GM19455 (cell line): ENCODE results near the gene ISCA2.

Source experiments
- ATAC-seq: cut with Tn5 transposase; IDR thresholded peaks from one replicate; pipeline ENCODE4 v1.9.1; 2021; ENCODE audit not compliant: unreplicated experiment

The ISCA2 gene

DNA sequence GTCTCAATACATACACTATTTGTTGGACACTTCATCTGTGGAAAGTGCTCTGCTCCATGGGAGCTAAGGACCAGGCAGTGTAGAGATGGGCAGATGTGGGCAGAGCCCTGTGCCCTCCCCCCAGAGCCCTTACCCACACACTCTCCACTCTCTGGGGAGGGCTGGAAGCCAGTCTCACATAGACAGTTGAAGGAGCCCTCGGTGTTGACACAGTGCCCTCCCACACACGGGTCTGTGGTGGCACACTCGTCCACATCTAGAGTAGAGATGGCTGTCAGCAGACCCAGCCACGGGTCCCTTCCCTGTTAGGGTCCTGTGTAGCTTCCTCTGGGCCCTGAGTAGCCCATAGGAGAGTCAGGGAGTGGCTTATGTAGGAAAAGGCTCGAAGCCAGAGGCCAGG is 14.3 kb downstream of the ISCA2 start:
- ATAC-seq = no peak

DNA sequence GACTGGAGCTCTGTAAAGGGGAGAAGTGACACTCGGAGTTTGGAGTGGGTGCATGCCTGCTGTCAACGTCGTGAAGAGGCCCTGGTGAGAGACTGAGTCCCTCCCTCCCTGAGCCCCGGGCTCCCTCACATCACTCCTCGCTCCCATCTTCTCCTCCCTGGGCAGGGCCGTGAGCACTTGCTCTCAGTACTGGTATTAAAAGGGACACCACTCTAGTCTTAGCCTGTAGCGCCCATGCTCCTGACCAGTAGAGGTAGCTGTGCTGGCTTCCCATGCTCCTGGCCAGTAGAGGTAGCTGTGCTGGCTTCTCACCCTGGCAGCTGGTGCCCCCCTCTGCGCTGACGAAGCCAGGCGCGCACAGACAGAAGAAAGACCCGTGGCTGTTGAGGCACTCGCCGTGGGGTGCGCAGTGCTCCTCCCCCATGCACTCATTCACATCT is 14.7 kb downstream of the ISCA2 start:
- ATAC-seq = no peak

- ATAC-seq = no peak
Measured at GRCh38 chr14:74508844-74509428, 15.4 kb downstream of the ISCA2 start.

GRCh38 chr14:74509587-74510222 is 16.1 kb downstream of the ISCA2 start:
- no peak for ATAC-seq

DNA sequence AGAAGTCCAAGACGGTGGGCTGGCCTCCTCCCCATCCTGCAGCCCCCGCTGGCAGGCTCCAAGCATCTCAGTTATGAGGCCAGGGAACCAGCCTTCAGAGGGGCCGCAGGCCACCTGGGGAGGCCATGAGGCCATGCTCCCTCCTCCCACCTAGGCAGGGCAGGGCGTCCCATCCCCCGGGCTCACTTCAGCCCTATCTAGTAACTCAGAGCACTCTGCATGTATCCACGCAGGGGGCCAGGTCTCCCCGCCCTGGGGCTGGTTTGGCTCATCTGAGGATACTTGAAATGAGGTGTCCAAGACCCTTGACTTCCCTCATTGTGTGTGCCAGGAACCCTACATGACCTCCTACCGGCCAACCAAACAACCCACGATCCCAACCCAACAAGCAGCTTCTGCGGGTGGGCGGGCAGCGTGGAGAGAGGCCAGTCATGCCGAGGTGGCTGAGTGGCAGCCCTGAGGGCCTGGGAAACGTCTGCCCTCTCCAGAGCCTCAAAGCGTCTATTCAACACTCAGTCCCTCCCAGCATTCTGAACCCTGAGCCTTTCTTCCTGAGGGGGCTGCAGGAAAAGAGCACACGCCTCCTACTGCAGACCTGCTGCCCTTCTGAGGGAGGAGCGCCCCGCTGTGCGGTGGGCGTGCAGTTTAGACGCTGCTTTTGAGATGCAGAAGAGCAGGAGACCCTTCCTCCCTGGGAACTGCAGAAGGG is 16.8 kb downstream of the ISCA2 start:
- no peak for ATAC-seq

DNA sequence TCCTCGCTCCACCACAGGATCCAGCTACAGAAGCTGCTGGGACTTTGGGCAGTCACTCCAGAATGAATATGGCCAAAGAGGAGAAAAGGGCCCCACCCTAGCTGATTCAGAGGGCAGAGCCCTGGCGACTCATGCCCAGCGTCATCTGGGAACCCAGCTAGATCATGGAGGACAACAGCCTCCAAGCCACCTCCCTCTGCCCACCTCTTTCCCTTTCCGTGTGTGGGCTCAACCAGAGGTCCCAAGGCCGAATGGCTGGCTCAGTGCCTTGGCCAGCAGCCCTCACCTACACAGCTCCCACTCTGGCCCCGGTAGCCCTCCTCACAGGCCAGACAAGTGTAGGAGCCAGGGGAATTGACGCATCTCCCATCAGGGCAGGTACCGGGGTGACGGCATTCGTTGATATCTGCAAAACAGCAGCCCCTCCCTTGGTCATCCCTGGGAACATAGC is 17.4 kb downstream of the ISCA2 start:
- ATAC-seq = no peak

- no peak for ATAC-seq
Measured at GRCh38 chr14:74511966-74512830, 18.6 kb downstream of the ISCA2 start.

DNA sequence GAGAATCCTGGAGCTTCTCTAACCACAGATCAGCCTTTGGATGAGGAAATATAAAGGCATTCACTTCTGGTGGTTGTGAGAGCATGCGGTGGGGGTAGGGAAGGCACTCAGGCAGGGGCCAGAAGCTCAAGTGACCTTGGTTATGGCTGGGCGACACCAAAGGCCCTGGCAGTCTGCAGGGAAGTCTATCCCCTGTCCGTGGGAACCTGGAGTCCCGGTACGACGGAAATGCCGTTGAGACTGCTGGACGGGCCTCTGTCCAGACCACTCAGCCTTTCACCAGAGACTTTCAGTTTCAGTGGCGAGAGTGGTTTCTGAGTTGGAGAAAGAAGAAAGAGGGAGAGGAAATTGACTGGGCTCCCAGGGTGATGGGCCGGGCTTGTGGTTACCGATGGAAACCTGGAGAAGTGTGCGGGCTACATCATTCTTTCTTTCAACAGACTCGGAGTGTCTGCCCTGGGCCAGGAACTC is 20.9 kb downstream of the ISCA2 start:
- no peak for ATAC-seq

DNA sequence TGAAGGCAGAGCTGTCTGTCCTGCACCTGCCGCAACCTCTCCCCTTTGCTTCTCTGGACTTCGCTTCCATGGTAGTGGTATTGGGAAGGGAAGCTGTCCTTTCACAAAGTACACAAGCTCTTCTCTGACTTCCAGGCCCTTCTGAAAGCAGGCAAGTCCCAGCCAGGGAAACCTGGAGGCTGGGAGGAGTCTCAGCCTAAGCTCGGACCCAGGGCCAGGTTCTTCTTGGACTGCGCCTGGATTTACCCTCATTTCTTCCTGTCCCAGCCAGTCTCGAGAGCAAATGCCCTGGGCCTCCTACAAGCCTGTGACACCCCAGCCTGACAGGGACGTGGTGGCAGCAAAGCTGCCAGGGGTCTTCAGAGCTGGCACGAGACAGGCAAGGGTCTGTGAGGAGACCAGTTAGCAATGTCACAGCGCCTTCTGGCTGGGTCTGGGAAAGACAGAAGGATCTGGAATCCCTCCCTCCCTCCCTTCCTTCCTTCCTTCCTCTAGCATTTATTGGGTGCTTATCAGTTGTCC is 22.4 kb downstream of the ISCA2 start:
- ATAC-seq = no peak

DNA sequence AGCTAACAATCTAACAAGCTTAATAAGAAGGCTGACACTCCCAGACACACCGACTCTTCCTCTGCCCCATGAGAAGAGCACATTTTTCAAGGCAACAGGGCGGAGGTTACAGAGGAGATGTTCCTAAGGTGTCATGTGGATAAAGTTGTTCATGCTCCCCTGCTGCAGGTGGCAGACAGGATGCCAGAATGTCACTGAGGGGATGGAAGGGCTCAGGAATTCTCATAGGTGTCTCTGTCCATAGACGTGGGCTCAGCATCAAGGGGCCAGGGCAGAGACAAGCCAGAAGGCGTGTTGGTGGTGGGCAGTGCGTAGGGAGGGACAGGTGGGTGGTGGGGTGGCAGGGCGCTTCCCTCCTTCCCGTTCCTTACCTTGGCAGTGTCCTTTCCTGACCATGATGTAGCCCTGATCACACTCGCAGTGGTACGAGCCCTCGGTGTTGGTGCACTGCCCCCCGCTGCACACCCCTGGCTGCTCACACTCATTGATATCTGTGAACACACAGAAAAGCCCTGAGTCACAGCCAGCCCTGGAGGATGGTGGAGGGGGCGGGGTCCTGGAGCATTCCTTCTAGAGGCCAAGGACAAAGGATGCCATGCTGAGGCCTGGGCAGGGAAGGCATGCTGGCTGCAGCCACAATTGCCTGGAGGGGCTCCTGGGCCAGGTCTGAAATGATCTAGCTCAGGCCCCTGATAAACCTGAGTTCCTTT is 23.0 kb downstream of the ISCA2 start:
- no peak for ATAC-seq

GRCh38 chr14:74517731-74518130 is 24.2 kb downstream of the ISCA2 start:
- ATAC-seq = no peak

GRCh38 chr14:74518221-74518620 is 24.7 kb downstream of the ISCA2 start:
- ATAC-seq = no peak

DNA sequence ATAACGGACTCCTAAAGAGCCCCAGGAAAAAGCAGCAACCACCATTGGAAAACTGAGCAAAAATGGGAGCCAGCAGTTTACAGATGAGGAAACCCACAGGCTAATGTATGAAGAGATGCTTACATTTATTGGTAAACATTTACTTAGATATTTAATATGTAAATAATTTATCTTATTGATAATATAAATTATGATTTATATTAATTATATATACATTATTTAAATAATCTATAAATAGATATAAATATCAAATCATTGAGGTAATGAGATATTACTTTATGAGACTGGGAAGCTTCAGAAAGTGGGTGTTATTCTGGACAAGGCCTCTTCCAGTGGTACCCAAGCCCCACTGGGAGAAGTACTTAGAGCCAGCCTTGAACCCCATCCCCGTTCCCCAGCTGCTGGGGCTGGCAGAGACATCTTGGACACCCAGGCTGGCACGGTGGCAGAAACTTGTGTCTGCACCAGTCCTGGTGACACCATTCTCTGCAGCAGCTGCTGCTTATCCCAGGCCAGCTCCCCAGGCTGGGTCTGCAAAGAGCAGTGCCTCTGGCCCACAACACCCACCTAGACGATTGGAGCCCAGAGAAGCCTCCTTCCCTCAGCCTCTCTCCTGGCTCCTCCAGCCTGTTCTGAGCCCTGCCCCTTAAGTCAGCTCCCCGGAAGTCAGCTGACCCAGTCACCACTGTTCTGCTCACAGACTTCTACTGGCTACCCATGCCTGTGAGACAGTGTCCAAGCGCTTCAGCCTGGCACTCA is 25.9 kb downstream of the ISCA2 start:
- ATAC-seq = no peak

- no peak for ATAC-seq
Measured at GRCh38 chr14:74521756-74522155, 28.2 kb downstream of the ISCA2 start.

- ATAC-seq = no peak
Measured at GRCh38 chr14:74522740-74523139, 29.2 kb downstream of the ISCA2 start.

- no peak for ATAC-seq
Measured at GRCh38 chr14:74524076-74524811, 30.7 kb downstream of the ISCA2 start.

GRCh38 chr14:74524812-74525135 is 31.2 kb downstream of the ISCA2 start:
- no peak for ATAC-seq

DNA sequence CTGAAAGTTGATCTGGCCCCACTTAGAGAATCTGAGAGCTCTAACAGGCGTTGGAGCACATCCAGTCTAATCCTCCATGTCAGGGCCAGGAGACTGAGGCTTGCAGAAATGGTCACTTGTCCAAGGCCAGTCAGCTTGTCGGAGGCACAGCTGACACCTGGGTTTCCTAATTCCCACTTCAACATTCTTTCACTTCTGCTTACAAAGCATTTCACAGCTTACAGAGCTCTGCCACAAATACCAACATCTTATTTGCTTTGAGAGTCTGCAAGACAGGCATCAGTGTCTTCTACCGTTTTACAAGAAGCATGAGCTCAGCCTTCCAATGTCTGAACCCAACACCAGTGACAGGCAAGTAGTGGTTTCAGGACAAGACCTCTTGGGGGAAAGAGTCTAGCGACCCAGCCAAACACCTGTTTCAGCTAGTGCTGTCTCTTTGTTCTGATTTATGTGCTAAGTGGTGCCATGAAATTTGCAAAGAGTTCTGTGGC is 31.8 kb downstream of the ISCA2 start:
- no peak for ATAC-seq
